Ascending aorta (tissue), 2 donors: ENCODE results near the gene APLF. TPM values are rescaled to one million over a fixed set of nuclear protein-coding genes. Genes with fewer than 3 reads are reported as not detected.

Experiments used
- DNase-seq, 2 donors: peaks; one replicate each; pipeline ENCODE4 v3.0.0-alpha.2; 2019; ENCODE audit warnings: low spot score in 2 of 2
- H3K27ac ChIP-seq, 2 donors: fragments of 200-600 bp; sonication (generic); one replicate each; pipeline ENCODE4 v1.5.1; 2016 to 2017; ENCODE audit warnings: mild to moderate bottlenecking in 1 of 2
- H3K27me3 ChIP-seq: fragments of 200-600 bp; sonication (generic); one replicate; pipeline ENCODE4 v1.5.1; 2017
- H3K36me3 ChIP-seq, 2 donors: fragments of 200-600 bp; sonication (generic); one replicate each; pipeline ENCODE4 v1.5.1; 2016
- H3K4me1 ChIP-seq, 2 donors: fragments of 200-600 bp; sonication (generic); one replicate each; pipeline ENCODE4 v1.5.1; 2016 to 2017; ENCODE audit warnings: mild to moderate bottlenecking in 1 of 2
- H3K4me3 ChIP-seq, 2 donors: fragments of 200-600 bp; sonication (generic); one replicate each; pipeline ENCODE4 v1.5.1; 2016 to 2017; ENCODE audit warnings: mild to moderate bottlenecking in 1 of 2
- H3K9me3 ChIP-seq, 2 donors: fragments of 200-600 bp; sonication (generic); one replicate each; pipeline ENCODE4 v1.5.1; 2016
- CTCF ChIP-seq, 3 experiments: fragments of 200-600 bp in 2 of 3; fragments of 450-650 bp in 1 of 3; sonication (generic) in 2 of 3; IDR thresholded peaks; one replicate each; pipeline ENCODE4 v1.5.1; 2016 to 2019; ENCODE audit warnings: antibody characterized with exemption in 3 of 3, mild to moderate bottlenecking in 1 of 3, moderate library complexity in 1 of 3
- intact Hi-C: fragments of 100-400 bp; cut with DNase I; formaldehyde crosslinking; loops from one replicate; pipeline ENCODE4 v1.15.1; 2023
- total RNA-seq: library from RNA; depleted of rRNA; stranded (reverse); fragments of >200 nt; gene quantifications from one replicate; pipeline ENCODE4 v1.1.0, GENCODE V29; 2016

The APLF gene
- total RNA-seq, 1 donor from 2014 or later: 2.8 TPM

- H3K36me3 ChIP-seq: no peaks in the 10 kb centered on the region
Measured at GRCh38 chr2:68428746-68429145, 38.6 kb upstream of the APLF start.

GRCh38 chr2:68429311-68429826, 38.0 kb upstream of the APLF start:
- TF ChIP-seq CTCF (IDR thresholded peaks at IDR 0.05): no peak
- H3K36me3 ChIP-seq: no peaks in the 10 kb centered on the region
- H3K4me1 ChIP-seq: no peaks in the 10 kb centered on the region
- no peaks in the 10 kb centered on the region for H3K27me3 ChIP-seq
- H3K9me3 ChIP-seq: no peaks in the 10 kb centered on the region
- intact Hi-C loops: no loop called here
- no peak overlapping the region for H3K27ac ChIP-seq
- no peak for DNase-seq
- H3K4me3 ChIP-seq: no peak overlapping the region

More at GRCh38 chr2:68428746-68429145, 38.6 kb upstream of the APLF start:
- no peak overlapping the region for H3K4me3 ChIP-seq
- no peak overlapping the region for H3K27ac ChIP-seq
- H3K4me1 ChIP-seq: no peaks in the 10 kb centered on the region
- no peak for DNase-seq
- H3K27me3 ChIP-seq: no peaks in the 10 kb centered on the region
- intact Hi-C loops: no loop called here
- no peaks in the 10 kb centered on the region for H3K9me3 ChIP-seq
- no peak for TF ChIP-seq CTCF (IDR thresholded peaks at IDR 0.05)

GRCh38 chr2:68431316-68431972, 35.9 kb upstream of the APLF start:
- Histone ChIP-seq H3K4me1 (peaks cover 0 to 3% of the 10 kb centered on the region in 2 donors), H3K36me3 (no peaks in the 10 kb centered on the region), H3K9me3 (no peaks in the 10 kb centered on the region), H3K27ac (no peak overlapping the region), H3K4me3 (no peak overlapping the region), H3K27me3 (no peaks in the 10 kb centered on the region)
- TF ChIP-seq CTCF (IDR thresholded peaks at IDR 0.05): no peak
- intact Hi-C loops: no loop called here
- DNase-seq: no peak

- H3K27me3 ChIP-seq: no peaks in the 10 kb centered on the region
- H3K4me1 ChIP-seq: peaks cover 0 to 9% of the 10 kb centered on the region in 2 donors
- no peaks in the 10 kb centered on the region for H3K36me3 ChIP-seq
- H3K27ac ChIP-seq: no peak overlapping the region
- intact Hi-C loops: no loop called here
- TF ChIP-seq CTCF (IDR thresholded peaks at IDR 0.05): no peak
- H3K4me3 ChIP-seq: no peak overlapping the region
- H3K9me3 ChIP-seq: no peaks in the 10 kb centered on the region
- no peak for DNase-seq
Measured at GRCh38 chr2:68432696-68433658, 34.4 kb upstream of the APLF start.

GRCh38 chr2:68434981-68435380, 32.4 kb upstream of the APLF start:
- no peak for TF ChIP-seq CTCF (IDR thresholded peaks at IDR 0.05)
- Histone ChIP-seq H3K4me3 (no peak overlapping the region), H3K27me3 (no peaks in the 10 kb centered on the region), H3K27ac (peak overlapping the region in 1 of 2 donors; percentile 80), H3K9me3 (no peaks in the 10 kb centered on the region), H3K4me1 (peaks cover 0 to 9% of the 10 kb centered on the region in 2 donors), H3K36me3 (no peaks in the 10 kb centered on the region)
- DNase-seq: no peak
- intact Hi-C loops: loop anchor here (5.0 kb wide), 2 partner anchors 118 to 183 kb away; partner anchors contain the start of genes CNRIP1 and PPP3R1
